ENCODE data around the gene SOCS7.

Gene SOCS7

DNA sequence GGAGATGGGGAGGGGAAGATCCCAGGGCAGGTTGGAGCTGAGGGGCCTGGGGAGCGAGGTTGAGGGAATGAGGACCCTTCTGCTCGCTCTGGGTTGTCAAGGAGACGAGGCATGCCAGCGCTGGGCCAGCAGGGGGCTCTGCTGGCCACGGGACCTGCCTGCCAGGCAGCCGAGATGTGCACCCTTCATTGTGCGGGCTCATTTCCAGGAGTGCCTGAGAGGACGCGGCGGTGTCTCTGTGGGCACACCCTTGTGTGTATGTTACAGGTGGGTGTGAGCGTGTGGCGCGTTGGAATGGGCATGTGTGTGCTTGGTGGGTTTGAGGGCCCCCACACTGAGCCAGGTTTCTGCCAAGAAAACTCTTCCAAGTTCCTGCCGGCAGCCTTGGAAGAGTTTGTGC is 92.5 kb downstream of the SOCS7 start:
- TF ChIP-seq, protein P1, sequence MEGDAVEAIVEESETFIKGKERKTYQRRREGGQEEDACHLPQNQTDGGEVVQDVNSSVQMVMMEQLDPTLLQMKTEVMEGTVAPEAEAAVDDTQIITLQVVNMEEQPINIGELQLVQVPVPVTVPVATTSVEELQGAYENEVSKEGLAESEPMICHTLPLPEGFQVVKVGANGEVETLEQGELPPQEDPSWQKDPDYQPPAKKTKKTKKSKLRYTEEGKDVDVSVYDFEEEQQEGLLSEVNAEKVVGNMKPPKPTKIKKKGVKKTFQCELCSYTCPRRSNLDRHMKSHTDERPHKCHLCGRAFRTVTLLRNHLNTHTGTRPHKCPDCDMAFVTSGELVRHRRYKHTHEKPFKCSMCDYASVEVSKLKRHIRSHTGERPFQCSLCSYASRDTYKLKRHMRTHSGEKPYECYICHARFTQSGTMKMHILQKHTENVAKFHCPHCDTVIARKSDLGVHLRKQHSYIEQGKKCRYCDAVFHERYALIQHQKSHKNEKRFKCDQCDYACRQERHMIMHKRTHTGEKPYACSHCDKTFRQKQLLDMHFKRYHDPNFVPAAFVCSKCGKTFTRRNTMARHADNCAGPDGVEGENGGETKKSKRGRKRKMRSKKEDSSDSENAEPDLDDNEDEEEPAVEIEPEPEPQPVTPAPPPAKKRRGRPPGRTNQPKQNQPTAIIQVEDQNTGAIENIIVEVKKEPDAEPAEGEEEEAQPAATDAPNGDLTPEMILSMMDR (conservative IDR thresholded peaks at IDR 0.05; ENCODE audit: control insufficient read depth, insufficient read depth, low read depth, low read length), result peak; percentile 89
- DNase-seq (ENCODE audit: low read depth), result peak; percentile 66
- H3K4me3 ChIP-seq (ENCODE audit: control insufficient read depth, low read depth, low read length), result no peak overlapping the region

DNA sequence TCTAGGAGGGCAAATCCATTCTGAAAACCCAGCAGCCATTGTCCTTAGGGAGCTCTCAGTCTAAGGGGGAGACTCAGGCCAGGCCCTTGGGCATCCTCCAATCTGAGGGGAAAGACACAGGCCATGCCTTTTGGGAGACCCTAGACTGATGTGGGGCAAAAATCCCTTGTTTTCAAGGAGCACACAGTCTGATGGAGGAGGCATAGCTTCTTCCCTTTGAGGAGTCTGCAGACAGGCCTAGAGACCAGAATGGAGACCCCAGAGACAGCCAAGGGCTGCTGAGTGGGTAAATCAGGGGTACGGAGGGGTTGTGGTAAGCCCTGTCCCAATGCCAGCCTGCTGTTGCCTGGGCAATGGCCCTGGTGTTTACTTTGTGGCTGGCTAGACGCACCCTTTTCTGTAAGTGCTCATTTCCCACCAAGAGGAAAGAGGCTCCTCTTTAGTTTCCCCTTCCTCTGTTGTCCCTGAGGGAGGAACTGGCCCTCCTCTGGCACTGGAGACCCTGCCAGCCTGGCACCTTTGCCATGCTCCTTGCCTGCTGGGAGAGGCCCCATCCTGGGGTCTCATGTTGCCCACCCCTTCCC is 96.0 kb downstream of the SOCS7 start:
- no peak for DNase-seq (ENCODE audit: low read depth)
- TF ChIP-seq, protein P1 (conservative IDR thresholded peaks at IDR 0.05; ENCODE audit: control insufficient read depth, insufficient read depth, low read depth, low read length), result no peak
- H3K4me3 ChIP-seq (ENCODE audit: control insufficient read depth, low read depth, low read length), result no peak overlapping the region

DNA sequence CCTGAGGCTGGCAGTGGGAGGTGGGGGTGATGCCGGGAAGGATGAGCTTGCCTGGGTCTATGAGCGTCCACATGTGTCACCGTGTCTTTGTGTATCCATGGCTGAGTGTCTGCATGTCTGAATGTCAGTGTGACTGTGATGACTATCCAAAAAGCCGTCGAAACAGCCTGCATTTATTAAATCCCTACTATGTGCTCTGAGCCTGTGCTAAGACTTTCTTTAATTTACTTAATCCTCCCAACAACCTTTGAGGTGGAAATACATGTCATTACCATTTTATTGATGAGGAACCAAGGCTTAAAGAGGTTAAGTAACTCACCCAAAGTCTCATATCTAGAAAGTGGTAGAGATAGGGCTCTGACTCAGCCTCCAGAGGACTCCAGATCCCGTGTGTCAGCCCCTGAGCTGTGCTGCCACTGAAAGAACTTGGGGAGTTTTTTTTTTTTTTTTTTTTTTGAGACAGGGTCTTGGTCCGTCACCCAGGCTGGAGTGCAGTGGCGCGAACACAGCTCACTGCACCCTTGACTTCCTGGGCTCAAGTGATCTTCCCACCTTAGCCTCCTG is 96.6 kb downstream of the SOCS7 start:
- no peak for DNase-seq (ENCODE audit: low read depth)
- H3K4me3 ChIP-seq (ENCODE audit: control insufficient read depth, low read depth, low read length), result no peak overlapping the region
- TF ChIP-seq, protein P1 (conservative IDR thresholded peaks at IDR 0.05; ENCODE audit: control insufficient read depth, insufficient read depth, low read depth, low read length), result no peak

DNA sequence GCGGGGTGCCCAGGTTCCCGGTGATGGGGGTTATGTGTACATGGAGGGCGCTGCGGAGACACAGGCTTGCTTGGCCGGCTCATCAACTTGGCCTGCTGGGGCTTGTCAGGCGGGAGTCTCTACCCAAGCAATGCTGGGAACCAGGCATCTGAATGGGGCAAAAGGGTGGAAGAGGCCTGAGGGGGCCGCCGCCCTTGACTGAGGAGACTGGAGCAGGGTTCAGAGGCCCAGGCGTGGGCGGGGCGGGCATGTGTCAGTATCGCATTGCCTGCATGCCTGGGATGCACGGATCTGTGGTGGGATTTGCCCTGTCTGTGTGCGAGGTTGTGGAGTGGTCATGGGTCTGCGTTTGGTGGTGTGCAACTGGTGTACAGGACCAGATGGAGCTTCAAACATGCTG is 97.7 kb downstream of the SOCS7 start:
- TF ChIP-seq, protein P1 (conservative IDR thresholded peaks at IDR 0.05; ENCODE audit: control insufficient read depth, insufficient read depth, low read depth, low read length), result no peak
- DNase-seq (ENCODE audit: low read depth), result no peak
- no peak overlapping the region for H3K4me3 ChIP-seq (ENCODE audit: control insufficient read depth, low read depth, low read length)

DNA sequence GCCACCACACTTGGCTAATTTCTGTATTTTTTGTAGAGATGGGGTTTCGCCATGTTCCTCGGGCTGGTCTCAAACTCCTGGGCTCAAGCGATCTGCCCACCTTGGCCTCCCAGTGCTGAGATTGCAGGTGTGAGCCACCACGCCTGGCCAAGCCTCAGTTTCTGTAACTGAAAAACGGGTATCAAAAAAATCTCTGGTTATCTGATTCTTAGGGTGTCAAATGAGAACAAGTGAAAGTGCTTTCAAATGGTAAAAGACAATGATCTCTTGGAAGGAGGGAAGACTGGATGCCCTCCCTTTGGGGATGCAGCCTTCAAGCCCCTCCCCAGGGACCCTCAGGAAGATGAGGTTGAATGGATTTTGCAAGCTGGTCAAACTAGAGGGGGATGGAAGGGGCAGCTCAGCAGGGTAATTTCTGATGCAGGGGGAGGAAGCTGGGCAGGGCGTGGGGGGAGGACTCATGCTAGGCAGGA is 98.9 kb downstream of the SOCS7 start:
- no peak for DNase-seq (ENCODE audit: low read depth)
- H3K4me3 ChIP-seq (ENCODE audit: control insufficient read depth, low read depth, low read length), result peak overlapping the region; percentile 42
- TF ChIP-seq, protein P1 (conservative IDR thresholded peaks at IDR 0.05; ENCODE audit: control insufficient read depth, insufficient read depth, low read depth, low read length), result no peak

DNA sequence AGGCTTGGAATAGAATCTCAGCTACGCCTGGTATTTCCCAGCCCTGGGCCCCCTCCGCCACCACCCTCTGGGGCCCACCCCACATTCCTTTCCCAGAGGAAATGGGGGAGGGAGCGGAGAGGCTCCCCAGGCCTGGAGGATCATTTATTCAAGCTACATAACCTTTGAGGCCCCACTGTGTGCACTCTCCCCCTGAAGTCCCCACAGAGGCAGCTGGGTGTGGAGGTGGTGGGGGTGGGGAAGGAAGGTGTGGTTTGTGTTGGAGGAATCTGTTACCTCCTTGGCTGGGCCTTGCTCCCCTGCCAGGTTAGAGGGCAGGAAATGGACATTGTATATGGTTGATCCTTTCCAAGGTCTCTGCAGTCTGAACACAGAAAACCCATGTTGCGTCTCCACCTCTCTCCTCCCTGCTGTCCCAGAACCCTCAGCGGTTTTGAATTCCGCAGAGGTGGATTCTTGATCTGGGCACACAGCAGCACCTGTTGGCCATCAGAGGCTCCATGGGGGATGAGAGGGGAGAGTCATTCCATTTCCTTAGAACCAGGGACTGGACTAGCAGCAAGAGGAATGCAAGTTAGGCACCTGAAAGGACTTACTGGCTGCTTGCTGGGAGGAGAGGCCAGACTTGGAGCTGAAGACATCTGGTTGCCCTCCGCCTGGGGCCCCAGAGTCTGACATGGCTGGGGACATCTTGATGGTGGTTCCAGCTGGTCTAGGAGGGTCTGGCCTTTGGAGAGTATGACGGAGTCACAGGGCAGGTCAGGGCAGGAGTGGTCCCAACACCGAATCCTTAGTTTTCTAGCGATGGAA is 99.6 kb downstream of the SOCS7 start:
- DNase-seq (ENCODE audit: low read depth), result no peak
- TF ChIP-seq, protein P1 (conservative IDR thresholded peaks at IDR 0.05; ENCODE audit: control insufficient read depth, insufficient read depth, low read depth, low read length), result no peak
- H3K4me3 ChIP-seq (ENCODE audit: control insufficient read depth, low read depth, low read length), result peak overlapping the region; percentile 42

Measured in fibroblast of mammary gland (primary cell).